GM18520 (cell line): ENCODE measurements around the gene AMFR.

ENCODE experiments used
- ATAC-seq: cut with Tn5 transposase; IDR thresholded peaks from one replicate; pipeline ENCODE4 v1.9.1; 2021; ENCODE audit not compliant: unreplicated experiment

Gene AMFR

DNA sequence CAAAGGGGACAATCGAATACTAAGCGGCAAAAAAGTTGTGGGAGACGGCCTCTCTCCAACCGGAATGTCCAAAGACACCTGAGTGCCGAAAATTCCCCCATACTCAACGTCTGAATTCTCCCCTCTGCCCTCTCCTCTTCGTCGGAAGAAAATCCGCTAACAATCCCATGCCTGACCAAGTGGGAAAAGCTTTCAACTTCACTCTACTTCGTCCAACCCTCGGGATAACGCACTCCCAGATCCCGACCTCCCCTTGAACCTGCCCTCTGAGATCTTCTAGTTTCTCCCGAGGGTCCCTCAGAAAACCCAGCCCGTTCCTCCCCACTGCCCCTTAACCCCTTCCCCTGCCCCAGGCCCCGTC is 961 bp downstream of the AMFR start:
- no peak for ATAC-seq

DNA sequence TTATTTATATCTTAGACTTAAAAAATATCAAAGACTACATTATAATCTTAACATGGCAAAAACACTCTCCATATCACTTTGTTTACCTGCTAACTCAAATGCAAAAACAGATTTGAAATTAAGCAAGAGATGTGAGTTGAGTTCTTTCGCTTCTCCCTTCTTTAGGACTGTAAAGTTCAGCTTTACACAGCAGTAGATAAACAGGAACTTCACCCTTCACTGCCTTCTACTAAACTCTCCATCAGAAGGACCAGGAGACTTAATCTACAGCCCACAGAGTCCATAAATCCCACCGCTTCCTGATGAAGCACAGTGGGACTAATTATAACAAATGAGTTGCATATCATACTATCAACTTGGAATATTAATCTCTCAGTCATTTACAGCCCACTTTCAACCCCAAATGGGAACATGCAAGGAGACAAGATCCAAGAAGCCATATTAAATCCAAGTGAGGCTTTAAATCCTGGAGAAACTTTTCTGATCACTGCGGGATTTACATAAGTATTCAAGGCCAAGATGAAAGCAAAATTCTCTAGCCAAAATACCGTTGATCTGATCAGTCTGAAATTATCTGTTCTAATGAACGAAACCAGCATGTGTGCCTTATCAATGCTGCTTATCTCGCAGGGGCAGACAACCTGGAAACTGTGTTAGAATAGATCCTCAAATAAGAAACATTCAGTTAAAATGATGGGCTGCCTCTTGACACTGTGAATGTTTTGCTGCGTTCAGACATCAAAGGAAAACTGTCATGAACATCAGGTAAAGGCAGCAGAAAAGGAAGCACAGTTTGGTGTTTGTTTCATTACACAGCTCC is 1.6 kb downstream of the AMFR start:
- no peak for ATAC-seq

DNA sequence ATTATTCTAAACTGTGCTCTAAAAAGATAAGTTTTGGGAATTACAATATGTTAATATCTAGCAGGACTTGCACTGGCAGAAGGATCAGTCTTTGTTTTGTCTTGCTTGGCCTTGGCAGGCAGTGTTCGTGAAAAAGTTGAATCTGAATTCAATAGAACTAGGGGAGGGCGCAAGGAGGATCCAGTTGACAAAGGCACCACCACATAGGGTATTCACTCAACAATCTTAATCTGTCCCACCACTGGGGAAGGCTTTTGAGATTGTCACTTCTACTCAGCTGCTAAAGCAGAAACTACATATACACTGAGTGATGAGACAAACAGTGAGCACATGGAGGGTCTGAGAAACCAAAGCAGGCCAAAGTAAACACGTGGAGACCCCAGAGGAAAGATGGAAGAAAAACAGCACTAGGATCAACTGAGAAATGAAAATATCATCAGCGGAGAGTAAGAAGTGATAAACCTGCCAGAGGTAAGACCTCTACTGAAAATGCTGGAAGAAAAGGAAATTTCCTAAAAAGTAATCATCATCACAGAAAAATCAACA is 2.4 kb downstream of the AMFR start:
- no peak for ATAC-seq

GRCh38 chr16:56421976-56422669 is 3.2 kb downstream of the AMFR start:
- ATAC-seq = no peak

DNA sequence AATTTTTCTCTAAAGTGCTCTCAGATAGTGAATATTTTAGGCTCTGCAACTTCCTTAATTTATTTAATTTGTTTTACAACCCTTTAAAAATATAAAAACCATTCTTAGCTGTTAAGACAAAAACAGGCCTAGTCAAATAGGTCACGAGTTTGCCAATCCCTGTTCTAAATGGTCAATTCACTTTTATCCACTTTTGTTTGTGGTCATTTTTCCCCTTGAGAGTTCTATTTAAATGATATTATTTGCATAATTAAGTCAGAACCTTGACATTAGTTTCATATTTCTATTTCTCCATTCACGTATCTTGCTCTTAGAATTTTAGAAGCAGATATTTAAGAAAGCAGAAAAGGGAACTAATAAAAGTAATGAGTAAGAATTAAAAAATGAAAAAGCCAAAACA is 4.0 kb downstream of the AMFR start:
- no peak for ATAC-seq

DNA sequence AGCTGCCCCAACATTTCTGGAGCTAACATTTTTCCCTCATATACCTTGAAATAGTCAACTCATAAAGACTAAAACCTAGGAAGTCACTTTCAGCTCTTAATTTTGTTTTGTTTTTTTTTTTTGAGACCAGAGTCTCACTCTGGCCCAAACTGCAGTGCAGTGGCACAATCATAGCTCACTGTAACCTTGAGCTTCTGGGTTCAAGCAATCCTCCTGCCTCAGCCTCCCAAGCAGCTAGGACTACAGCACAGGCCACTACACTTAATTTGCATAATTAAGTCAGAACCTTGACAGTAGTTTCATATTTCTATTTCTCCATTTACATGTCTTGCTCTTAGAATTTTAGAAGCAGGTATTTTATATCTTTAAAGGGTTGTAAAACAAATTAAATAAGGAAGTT is 4.7 kb downstream of the AMFR start:
- ATAC-seq = no peak

- no peak for ATAC-seq
Measured at GRCh38 chr16:56419740-56420548, 5.4 kb downstream of the AMFR start.

GRCh38 chr16:56417138-56417537 is 8.2 kb downstream of the AMFR start:
- ATAC-seq = no peak

DNA sequence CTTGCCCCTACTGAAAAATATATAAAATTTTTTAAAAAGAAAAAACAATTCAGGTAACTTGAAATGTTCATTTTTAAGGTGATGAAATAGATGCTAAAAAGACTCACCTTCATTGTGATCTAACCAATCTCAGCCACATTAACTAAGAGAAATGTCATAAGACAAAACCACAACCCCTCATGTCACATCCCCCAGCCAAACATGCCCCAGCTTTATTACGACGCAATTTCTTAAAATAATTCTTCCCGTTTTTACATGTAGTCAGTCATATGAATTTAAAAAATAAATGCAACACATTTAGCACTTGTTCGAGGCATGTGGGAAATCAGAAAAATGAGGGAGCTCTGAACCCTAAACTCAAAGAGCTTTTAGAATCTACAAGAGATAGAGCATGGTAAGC is 9.5 kb downstream of the AMFR start:
- ATAC-seq = no peak

DNA sequence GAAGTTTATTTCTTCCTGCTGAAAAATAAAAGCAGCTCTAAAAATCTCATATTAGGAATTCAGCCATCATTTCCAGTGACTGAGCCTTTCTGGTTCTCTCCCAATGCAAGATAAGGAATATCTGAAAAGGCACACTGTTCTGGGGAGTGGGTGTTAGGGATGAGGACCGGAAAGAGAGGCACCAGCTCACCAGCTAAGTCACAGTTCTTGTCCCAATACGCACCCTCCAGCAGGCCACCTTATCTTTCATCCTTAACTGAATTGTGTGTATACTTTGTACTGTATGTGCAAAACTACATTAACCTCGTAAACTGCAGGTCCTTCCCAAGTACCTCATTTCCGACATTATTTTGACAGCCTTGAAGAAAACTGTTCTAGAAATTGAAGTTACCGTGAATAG is 11.0 kb downstream of the AMFR start:
- no peak for ATAC-seq

- no peak for ATAC-seq
Measured at GRCh38 chr16:56413381-56413780, 12.0 kb downstream of the AMFR start.

DNA sequence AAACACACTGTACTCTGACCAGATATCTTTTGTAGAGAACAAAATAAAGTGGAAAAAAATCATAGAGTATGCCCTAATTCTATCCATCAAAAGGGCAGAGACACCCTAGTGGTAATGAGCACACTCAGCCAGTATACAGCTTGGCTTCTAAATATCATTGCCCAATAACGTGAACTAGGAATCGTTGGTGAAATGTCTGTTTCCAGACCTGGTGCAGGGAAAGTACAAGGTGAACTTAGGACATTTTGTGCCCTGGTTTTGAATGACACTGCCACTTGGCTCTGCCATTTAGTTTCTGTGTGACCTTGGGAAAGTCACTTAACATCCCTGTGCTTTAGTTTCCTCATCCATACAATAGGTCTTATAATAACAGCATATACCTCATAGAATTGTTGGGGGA is 13.7 kb downstream of the AMFR start:
- ATAC-seq = no peak

DNA sequence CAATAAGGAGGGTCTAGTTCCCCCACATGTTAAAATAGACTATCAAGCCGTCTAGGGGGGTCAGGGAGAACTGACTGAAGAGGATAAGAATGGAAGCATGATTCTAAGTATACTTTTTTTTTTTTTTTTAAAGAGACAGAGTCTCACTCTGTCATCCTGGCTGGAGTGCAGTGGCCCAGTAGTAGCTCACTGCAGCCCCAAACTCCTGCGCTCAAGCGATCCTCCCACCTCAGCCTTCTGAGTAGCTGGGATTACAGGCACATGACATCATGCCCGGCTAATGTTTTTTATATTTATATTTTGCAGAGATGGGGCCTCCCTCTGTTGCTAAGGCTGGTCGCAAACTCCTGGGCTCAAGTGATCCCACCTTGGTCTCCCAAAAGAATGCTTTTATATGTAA is 14.2 kb downstream of the AMFR start:
- ATAC-seq = no peak

- ATAC-seq = no peak
Measured at GRCh38 chr16:56409195-56409594, 16.1 kb downstream of the AMFR start.

DNA sequence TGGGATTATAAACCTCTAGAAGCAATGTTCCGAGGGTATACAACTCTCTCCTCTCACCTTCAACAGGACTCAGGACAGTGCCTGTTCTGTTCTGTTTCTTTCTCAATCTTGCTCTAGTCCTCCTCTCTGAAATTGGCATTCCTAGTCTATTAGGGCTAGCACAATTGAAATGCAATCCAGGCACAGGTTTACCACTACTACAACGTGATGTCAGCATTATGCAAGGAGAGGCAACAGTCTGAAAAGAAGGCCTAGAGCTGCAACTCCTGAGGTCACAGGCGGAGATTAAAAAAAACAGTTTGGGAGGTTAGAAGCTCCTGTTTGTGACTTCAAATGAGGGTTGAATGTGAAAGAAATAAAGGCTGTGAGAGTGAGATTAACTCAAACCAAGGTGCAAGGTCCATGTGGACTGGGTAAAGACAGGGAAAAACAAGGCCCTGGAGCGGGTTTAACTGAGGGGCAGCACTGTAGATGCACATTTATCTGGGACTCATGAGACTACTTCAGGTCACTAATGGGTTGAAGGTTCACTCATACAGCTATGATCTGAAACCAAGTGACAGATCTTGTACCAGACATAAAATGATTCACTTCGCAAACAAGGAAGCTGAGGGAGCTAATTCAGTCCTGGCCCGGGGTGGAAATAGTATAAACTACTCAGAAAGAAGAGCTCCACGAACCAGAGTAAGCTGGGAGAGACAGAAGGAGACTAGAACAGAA is 16.8 kb downstream of the AMFR start:
- no peak for ATAC-seq

DNA sequence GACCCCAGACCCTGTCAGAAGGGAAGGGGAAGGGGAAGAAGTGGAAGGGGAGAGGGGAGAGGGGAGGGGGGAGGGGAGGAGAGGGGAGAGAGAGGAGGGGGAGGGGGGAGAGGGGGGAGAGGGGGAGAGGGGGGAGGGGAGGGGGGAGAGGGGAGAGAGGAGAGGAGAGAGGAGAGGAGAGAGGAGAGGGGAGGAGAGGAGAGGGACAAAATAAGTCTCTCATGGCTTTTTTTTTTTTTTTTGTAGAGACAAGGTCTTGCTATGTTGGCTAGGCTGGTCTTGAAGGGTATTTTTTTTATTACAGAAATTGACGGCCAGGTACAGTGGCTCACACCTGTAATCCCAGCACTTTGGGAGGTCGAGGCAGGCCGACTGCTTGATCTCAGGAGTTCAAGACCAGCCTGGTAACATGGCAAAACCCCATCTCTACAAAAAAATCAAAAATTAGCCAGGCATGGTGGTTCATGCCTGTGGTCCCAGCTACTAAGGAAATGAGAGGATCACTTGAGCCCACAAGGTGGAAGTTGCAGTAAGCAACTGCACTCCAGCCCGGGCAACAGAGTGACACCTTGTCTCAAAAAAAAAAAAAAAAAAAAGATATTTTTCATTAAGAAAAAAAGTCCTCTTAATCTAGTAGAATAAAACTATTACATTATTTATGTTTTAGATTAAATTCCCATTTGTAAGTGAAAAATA is 19.2 kb downstream of the AMFR start:
- ATAC-seq = no peak

DNA sequence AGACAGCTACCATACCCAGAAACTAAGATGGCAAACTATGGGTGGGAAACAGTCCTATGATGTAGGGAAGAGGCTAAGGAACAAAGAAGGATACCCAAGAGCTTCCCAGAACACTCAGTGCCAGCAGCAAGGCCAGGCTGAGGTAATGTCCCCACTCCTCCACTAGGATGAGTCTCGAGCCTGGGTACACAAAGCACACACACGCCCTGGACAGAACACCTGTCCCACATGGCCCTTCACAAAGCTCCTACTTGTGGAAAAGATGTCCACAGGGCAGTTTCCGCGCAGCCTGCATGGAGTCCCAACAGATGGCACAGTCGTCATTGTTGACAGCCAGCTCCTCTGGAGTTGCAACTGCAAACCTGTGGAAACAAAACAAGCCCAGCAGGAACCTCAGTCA is 23.9 kb downstream of the AMFR start:
- no peak for ATAC-seq

DNA sequence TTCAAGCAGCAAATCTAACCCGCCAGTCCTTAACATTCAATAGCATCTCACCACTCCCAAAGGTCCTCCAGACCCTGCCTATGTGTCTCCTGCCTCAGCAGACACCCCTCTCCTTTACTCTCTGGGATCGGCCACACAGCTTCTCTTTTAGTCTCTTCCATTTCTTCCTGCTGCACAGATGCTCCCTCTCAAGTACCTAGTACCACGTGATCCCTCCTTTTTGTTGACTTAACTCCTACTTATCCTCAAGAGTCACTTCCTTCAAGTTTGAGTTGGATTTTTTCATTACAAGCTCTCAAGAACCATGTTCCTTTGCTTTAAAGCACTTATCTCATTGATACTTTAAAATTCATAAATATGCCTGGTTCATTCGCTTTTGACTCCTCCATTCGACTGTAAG is 24.9 kb downstream of the AMFR start:
- no peak for ATAC-seq

- ATAC-seq = no peak
Measured at GRCh38 chr16:56399486-56399885, 25.9 kb downstream of the AMFR start.

- no peak for ATAC-seq
Measured at GRCh38 chr16:56399047-56399446, 26.3 kb downstream of the AMFR start.
